Neural progenitor cell (in vitro differentiated cells): ENCODE results near the gene CHCHD6. TPM values are rescaled to one million over a fixed set of nuclear protein-coding genes. Genes with fewer than 3 reads are reported as not detected.

Experiments
- DNase-seq: peaks from one replicate; pipeline ENCODE4 v3.0.0-alpha.2; 2016; ENCODE audit warnings: low spot score
- H2AFZ ChIP-seq: fragments of 200-600 bp; sonication (generic); replicated peaks from 2 replicates; pipeline ENCODE4 v1.6.1; 2016; ENCODE audit warnings: antibody characterized with exemption
- H3F3A ChIP-seq: fragments of 200-600 bp; sonication (generic); 2 replicates; pipeline ENCODE4 v1.6.1; 2016; ENCODE audit warnings: antibody characterized with exemption, low read depth
- H3K27ac ChIP-seq: fragments of 200-600 bp; sonication (generic); 2 replicates; pipeline ENCODE4 v1.5.1; 2016; ENCODE audit warnings: mild to moderate bottlenecking
- H3K27me3 ChIP-seq: fragments of 200-600 bp; sonication (generic); 2 replicates; pipeline ENCODE4 v1.6.1; 2016; ENCODE audit warnings: mild to moderate bottlenecking, moderate library complexity
- H3K36me3 ChIP-seq: fragments of 200-600 bp; sonication (generic); 2 replicates; pipeline ENCODE4 v1.5.1; 2016
- H3K4me1 ChIP-seq: fragments of 200-600 bp; sonication (generic); 2 replicates; pipeline ENCODE4 v1.6.1; 2016; ENCODE audit warnings: mixed run types
- H3K4me2 ChIP-seq: fragments of 200-600 bp; sonication (generic); 2 replicates; pipeline ENCODE4 v1.6.1; 2016
- H3K4me3 ChIP-seq: fragments of 200-600 bp; sonication (generic); 2 replicates; pipeline ENCODE4 v1.5.1; 2016
- H3K79me2 ChIP-seq: fragments of 200-600 bp; sonication (generic); 2 replicates; pipeline ENCODE4 v1.6.1; 2016; ENCODE audit warnings: low read depth
- H3K9ac ChIP-seq: fragments of 200-600 bp; sonication (generic); 2 replicates; pipeline ENCODE4 v1.6.1; 2016
- H3K9me3 ChIP-seq: fragments of 200-600 bp; sonication (generic); 2 replicates; pipeline ENCODE4 v1.5.1; 2016; ENCODE audit warnings: low read depth
- H4K20me1 ChIP-seq: fragments of 200-600 bp; sonication (generic); 2 replicates; pipeline ENCODE4 v1.6.1; 2016; ENCODE audit warnings: low read depth
- H3K27ac Mint-ChIP-seq: 3 replicates; pipeline ENCODE4 v1.8.0; 2021; ENCODE audit warnings: mixed read lengths
- H3K27me3 Mint-ChIP-seq: 2 replicates; pipeline ENCODE4 v1.8.0; 2022; ENCODE audit warnings: low read depth, mild to moderate bottlenecking, inconsistent platforms, moderate library complexity, mixed read lengths; ENCODE audit not compliant: insufficient read depth
- H3K36me3 Mint-ChIP-seq: 3 replicates; pipeline ENCODE4 v1.8.0; 2021; ENCODE audit warnings: mixed read lengths
- H3K4me1 Mint-ChIP-seq: 3 replicates; pipeline ENCODE4 v1.8.0; 2021; ENCODE audit warnings: mixed read lengths
- H3K4me3 Mint-ChIP-seq: 3 replicates; pipeline ENCODE4 v1.8.0; 2021; ENCODE audit warnings: mild to moderate bottlenecking, moderate library complexity, mixed read lengths
- H3K9me3 Mint-ChIP-seq: 3 replicates; pipeline ENCODE4 v1.8.0; 2020; ENCODE audit warnings: mixed read lengths
- CTCF ChIP-seq: fragments of 200-600 bp; sonication (generic); IDR thresholded peaks from 2 replicates; pipeline ENCODE4 v1.5.1; 2017; ENCODE audit warnings: antibody characterized with exemption, mild to moderate bottlenecking
- EZH2 ChIP-seq: fragments of 200-600 bp; sonication (generic); IDR thresholded peaks from 2 replicates; pipeline ENCODE4 v1.6.1; 2017; ENCODE audit warnings: antibody characterized with exemption, mild to moderate bottlenecking, moderate library complexity
- EZH2phosphoT487 ChIP-seq: fragments of 200-600 bp; sonication (generic); IDR thresholded peaks from 2 replicates; pipeline ENCODE4 v1.6.1; 2017; ENCODE audit warnings: antibody characterized with exemption
- total RNA-seq: library from RNA; depleted of rRNA; stranded (reverse); fragments of >200 nt; gene quantifications from 2 replicates; pipeline ENCODE4 v1.2.3, GENCODE V29; 2015; ENCODE audit warnings: low replicate concordance

The CHCHD6 gene
- total RNA-seq, 1 donor from 2014 or later: 35.7 TPM

DNA sequence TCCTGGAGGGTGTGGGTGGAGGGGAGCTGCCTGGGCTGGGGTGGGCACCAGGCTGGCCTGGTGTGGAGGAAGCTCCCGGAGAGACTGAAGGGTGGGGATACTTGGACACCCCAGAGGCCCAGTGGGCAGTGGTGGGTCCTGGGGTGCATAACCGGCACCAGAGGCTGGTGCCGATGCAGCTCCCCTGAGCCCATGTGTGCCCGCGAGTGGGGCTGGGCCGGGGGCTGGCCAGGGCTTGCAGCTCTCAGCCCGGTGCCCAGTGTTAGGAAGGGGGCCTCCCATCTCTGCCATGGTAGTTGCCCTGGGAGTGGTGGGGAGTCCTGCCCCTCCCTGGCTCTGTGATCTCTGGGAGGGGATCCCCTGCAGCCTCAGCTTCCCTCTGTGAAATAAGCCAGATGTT is 288.2 kb downstream of the CHCHD6 start:
- Histone ChIP-seq H3K27me3 (no peaks in the 10 kb centered on the region), H3K4me1 (no peaks in the 10 kb centered on the region), H3K36me3 (no peaks in the 10 kb centered on the region), H4K20me1 (peaks cover 100% of the 10 kb centered on the region), H2AFZ (no peak overlapping the region), H3K4me2 (no peak overlapping the region), H3K9me3 (no peaks in the 10 kb centered on the region), H3K4me3 (no peak overlapping the region), H3F3A (no peaks in the 10 kb centered on the region), H3K79me2 (peaks cover 98% of the 10 kb centered on the region), H3K9ac (no peak overlapping the region), H3K27ac (no peak overlapping the region)
- no peak for DNase-seq
- H3K27ac Mint-ChIP-seq: no peak overlapping the region
- no peaks in the 10 kb centered on the region for H3K9me3 Mint-ChIP-seq
- H3K36me3 Mint-ChIP-seq: peaks cover 8% of the 10 kb centered on the region
- H3K4me3 Mint-ChIP-seq: no peak overlapping the region
- peaks cover 3% of the 10 kb centered on the region for H3K27me3 Mint-ChIP-seq
- no peak for TF ChIP-seq CTCF
- TF ChIP-seq EZH2: no peak
- no peak for TF ChIP-seq EZH2phosphoT487
- peaks cover 8% of the 10 kb centered on the region for H3K4me1 Mint-ChIP-seq

- H3K27me3 ChIP-seq: no peaks in the 10 kb centered on the region
- no peaks in the 10 kb centered on the region for H3K9me3 Mint-ChIP-seq
- no peaks in the 10 kb centered on the region for H3F3A ChIP-seq
- no peaks in the 10 kb centered on the region for H3K36me3 ChIP-seq
- H3K27me3 Mint-ChIP-seq: peaks cover 3% of the 10 kb centered on the region
- no peak for TF ChIP-seq EZH2phosphoT487
- no peak for TF ChIP-seq EZH2
- TF ChIP-seq CTCF: no peak
- no peak overlapping the region for H3K27ac Mint-ChIP-seq
- H3K9ac ChIP-seq: no peak overlapping the region
- no peak overlapping the region for H3K27ac ChIP-seq
- H3K4me3 Mint-ChIP-seq: no peak overlapping the region
- peaks cover 100% of the 10 kb centered on the region for H4K20me1 ChIP-seq
- peaks cover 11% of the 10 kb centered on the region for H3K4me1 Mint-ChIP-seq
- H3K79me2 ChIP-seq: peaks cover 98% of the 10 kb centered on the region
- H2AFZ ChIP-seq: no peak overlapping the region
- peaks cover 8% of the 10 kb centered on the region for H3K36me3 Mint-ChIP-seq
- H3K9me3 ChIP-seq: no peaks in the 10 kb centered on the region
- no peak for DNase-seq
- no peak overlapping the region for H3K4me3 ChIP-seq
- no peak overlapping the region for H3K4me2 ChIP-seq
- no peaks in the 10 kb centered on the region for H3K4me1 ChIP-seq
These were observed 288.7 kb downstream of the CHCHD6 start for GRCh38 chr3:126992776-126993175.

DNA sequence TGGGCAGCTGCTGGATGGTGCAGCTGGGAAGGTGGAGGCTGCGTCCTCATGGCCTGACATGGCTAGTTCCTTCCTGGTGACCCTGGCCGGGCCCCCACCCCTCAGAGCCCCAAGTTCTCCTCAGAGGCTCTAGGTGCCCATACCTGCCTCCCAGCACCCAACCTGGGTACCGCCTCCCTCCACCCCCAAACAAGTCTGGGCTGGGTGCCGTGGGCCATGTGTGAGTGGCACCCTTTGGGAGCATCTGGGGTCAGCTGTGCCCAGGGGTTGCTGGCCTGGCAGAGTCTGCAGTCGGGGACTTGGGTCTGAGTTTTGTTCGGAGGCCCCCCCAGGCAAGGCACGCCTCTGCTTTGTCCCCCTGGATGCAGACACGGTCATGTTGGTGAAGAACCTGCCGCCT is 289.4 kb downstream of the CHCHD6 start:
- Mint-ChIP-seq H3K27ac (no peak overlapping the region), H3K4me1 (peaks cover 15% of the 10 kb centered on the region), H3K4me3 (no peak overlapping the region), H3K27me3 (no peaks in the 10 kb centered on the region), H3K36me3 (peaks cover 8% of the 10 kb centered on the region), H3K9me3 (no peaks in the 10 kb centered on the region)
- H3K36me3 ChIP-seq: no peaks in the 10 kb centered on the region
- no peak overlapping the region for H3K4me3 ChIP-seq
- peaks cover 100% of the 10 kb centered on the region for H4K20me1 ChIP-seq
- no peak overlapping the region for H3K9ac ChIP-seq
- no peak for TF ChIP-seq CTCF
- TF ChIP-seq EZH2: no peak
- no peak for TF ChIP-seq EZH2phosphoT487
- H3K4me2 ChIP-seq: no peak overlapping the region
- DNase-seq: no peak
- H3K9me3 ChIP-seq: no peaks in the 10 kb centered on the region
- H3F3A ChIP-seq: no peaks in the 10 kb centered on the region
- H3K79me2 ChIP-seq: peaks cover 98% of the 10 kb centered on the region
- H3K4me1 ChIP-seq: no peaks in the 10 kb centered on the region
- H3K27me3 ChIP-seq: no peaks in the 10 kb centered on the region
- no peak overlapping the region for H3K27ac ChIP-seq
- H2AFZ ChIP-seq: no peak overlapping the region
